Measurements from ENCODE around the gene SLC35F4. TPM values are rescaled to one million over a fixed set of nuclear protein-coding genes. Genes with fewer than 3 reads are reported as not detected.
"Not testable (repeated sequence)": the region's sequence is repeated elsewhere in the genome, so short reads cannot be mapped to it uniquely, and the experiment has no call there.

The SLC35F4 gene
- total RNA-seq, 2 experiments from 2014 or later = not detected

DNA sequence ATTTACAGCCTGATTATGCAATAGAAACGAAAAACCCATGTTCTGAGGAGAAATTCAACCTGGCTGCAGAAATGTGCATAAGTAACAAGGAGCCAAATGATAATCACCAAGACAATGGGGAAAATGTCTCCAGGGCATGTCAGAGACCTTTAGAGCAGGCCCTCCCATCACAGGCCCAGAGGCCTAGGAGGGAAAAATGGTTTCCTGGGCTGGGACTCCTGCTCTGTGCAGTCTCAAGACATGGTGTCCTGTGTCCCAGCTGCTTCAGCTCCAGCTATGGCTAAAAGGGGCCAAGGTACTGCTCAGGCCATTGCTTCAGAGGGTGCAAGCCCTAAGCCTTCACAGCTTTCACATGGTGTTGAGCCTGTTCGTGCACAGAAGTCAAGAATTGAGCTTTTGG lies 156.0 kb downstream of the SLC35F4 start:
- Mint-ChIP-seq H3K4me3 (no peak overlapping the region), H3K4me1 (ENCODE audit: low read depth) (no peaks in the 10 kb centered on the region), H3K27ac (no peak overlapping the region), H3K27me3 (no peaks in the 10 kb centered on the region), H3K9me3 (peaks cover 13% of the 10 kb centered on the region), H3K36me3 (ENCODE audit: low read depth) (no peaks in the 10 kb centered on the region)
- H3K4me1 ChIP-seq (ENCODE audit: insufficient read depth, low read length) = no peaks in the 10 kb centered on the region
- ATAC-seq (ENCODE audit: poor library complexity) = no peak
- no peak for DNase-seq
- CTCF ChIA-PET = no interaction called here
- POLR2A ChIA-PET = no interaction called here
- TF ChIP-seq CTCF (IDR thresholded peaks at IDR 0.05) = no peak
- no peak overlapping the region for H3K27ac ChIP-seq (ENCODE audit: low read depth in 1 of 2, low read length in 2 of 2)
- peaks cover 10 to 16% of the 10 kb centered on the region in 2 experiments for H3K9me3 ChIP-seq (ENCODE audit: control insufficient read depth in 1 of 2, insufficient read depth in 1 of 2, low read length in 2 of 2)
- intact Hi-C loops (cut with DNase I, micrococcal nuclease) = no loop called here
- H3K27me3 ChIP-seq (ENCODE audit: control insufficient read depth in 1 of 2, insufficient read depth in 2 of 2, low read length in 2 of 2) = no peaks in the 10 kb centered on the region
- no peak overlapping the region for H3K4me3 ChIP-seq (ENCODE audit: low read length)
- H3K36me3 ChIP-seq (ENCODE audit: insufficient read depth, low read length) = no peaks in the 10 kb centered on the region

GRCh38 chr14:57709086-57709485 lies 156.8 kb downstream of the SLC35F4 start:
- H3K27ac ChIP-seq (ENCODE audit: low read depth in 1 of 2, low read length in 2 of 2); CTCF ChIA-PET; H3K4me3 Mint-ChIP-seq; H3K36me3 Mint-ChIP-seq (ENCODE audit: low read depth); H3K4me1 ChIP-seq (ENCODE audit: insufficient read depth, low read length); intact Hi-C loops (cut with DNase I, micrococcal nuclease); H3K27me3 ChIP-seq (ENCODE audit: control insufficient read depth in 1 of 2, insufficient read depth in 2 of 2, low read length in 2 of 2); ATAC-seq (ENCODE audit: poor library complexity); H3K4me3 ChIP-seq (ENCODE audit: low read length); H3K4me1 Mint-ChIP-seq (ENCODE audit: low read depth); POLR2A ChIA-PET; H3K36me3 ChIP-seq (ENCODE audit: insufficient read depth, low read length); H3K27ac Mint-ChIP-seq; DNase-seq; H3K27me3 Mint-ChIP-seq: not testable (repeated sequence)
- peaks cover 10 to 16% of the 10 kb centered on the region in 2 experiments for H3K9me3 ChIP-seq (ENCODE audit: control insufficient read depth in 1 of 2, insufficient read depth in 1 of 2, low read length in 2 of 2)
- peaks cover 13% of the 10 kb centered on the region for H3K9me3 Mint-ChIP-seq

DNA sequence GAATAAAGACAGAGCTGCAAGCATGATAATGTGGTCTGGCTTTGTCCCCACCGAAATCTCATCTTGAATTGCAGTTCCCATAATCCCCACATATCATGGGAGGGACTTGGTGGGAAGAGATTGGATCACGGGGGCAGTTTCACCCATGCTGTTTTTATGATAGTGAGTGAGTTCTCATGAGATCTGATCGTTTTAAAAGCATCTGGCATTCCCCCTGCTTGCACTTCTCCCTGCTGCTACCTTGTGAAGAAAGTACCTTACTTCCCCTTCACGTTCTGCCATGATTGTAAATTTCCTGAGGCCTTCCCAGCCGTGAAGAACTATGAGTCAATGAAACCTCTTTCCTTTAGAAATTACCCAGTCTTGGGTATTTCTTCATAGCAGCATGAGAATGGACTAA lies 158.7 kb downstream of the SLC35F4 start:
- Histone ChIP-seq H3K27me3 (ENCODE audit: control insufficient read depth in 1 of 2, insufficient read depth in 2 of 2, low read length in 2 of 2) (no peaks in the 10 kb centered on the region), H3K4me3 (ENCODE audit: low read length) (no peak overlapping the region), H3K27ac (ENCODE audit: low read depth in 1 of 2, low read length in 2 of 2) (no peak overlapping the region), H3K4me1 (ENCODE audit: insufficient read depth, low read length) (no peaks in the 10 kb centered on the region), H3K9me3 (ENCODE audit: control insufficient read depth in 1 of 2, insufficient read depth in 1 of 2, low read length in 2 of 2) (peaks cover 10 to 16% of the 10 kb centered on the region in 2 experiments), H3K36me3 (ENCODE audit: insufficient read depth, low read length) (no peaks in the 10 kb centered on the region)
- DNase-seq (no peak), ATAC-seq (ENCODE audit: poor library complexity) (no peak)
- POLR2A ChIA-PET = no interaction called here
- Mint-ChIP-seq H3K4me3 (no peak overlapping the region), H3K27me3 (no peaks in the 10 kb centered on the region), H3K27ac (no peak overlapping the region), H3K4me1 (ENCODE audit: low read depth) (no peaks in the 10 kb centered on the region), H3K9me3 (peaks cover 13% of the 10 kb centered on the region), H3K36me3 (ENCODE audit: low read depth) (no peaks in the 10 kb centered on the region)
- no peak for TF ChIP-seq CTCF (IDR thresholded peaks at IDR 0.05)
- intact Hi-C loops (cut with DNase I, micrococcal nuclease) = no loop called here
- CTCF ChIA-PET = no interaction called here

DNA sequence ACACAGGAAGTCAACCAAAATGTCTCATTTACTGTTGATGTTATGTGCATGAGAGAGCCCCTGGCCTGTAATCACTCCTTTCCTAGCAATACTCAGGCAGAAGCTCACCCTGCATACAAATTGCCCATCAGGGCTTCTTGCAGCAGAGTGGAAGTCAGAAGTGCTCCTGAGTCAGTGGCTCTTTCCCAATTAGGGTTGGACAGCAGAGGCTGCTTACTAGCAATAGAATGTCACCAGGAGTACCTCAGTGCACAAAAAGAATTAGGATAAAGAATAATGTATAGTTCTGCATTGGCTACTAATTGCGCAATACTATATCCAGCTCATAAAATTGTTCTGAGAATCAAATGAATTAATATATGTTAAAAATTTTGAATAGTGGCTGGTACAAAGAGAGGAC lies 161.1 kb downstream of the SLC35F4 start:
- no peak for TF ChIP-seq CTCF (IDR thresholded peaks at IDR 0.05)
- H3K9me3 Mint-ChIP-seq = peaks cover 11% of the 10 kb centered on the region
- intact Hi-C loops (cut with DNase I, micrococcal nuclease) = no loop called here
- ChIA-PET POLR2A (no interaction called here), CTCF (no interaction called here)
- Histone ChIP-seq H3K27ac (ENCODE audit: low read depth in 1 of 2, low read length in 2 of 2) (no peak overlapping the region), H3K9me3 (ENCODE audit: control insufficient read depth in 1 of 2, insufficient read depth in 1 of 2, low read length in 2 of 2) (peaks cover 2 to 8% of the 10 kb centered on the region in 2 experiments), H3K4me3 (ENCODE audit: low read length) (no peak overlapping the region), H3K27me3 (ENCODE audit: control insufficient read depth in 1 of 2, insufficient read depth in 2 of 2, low read length in 2 of 2) (no peaks in the 10 kb centered on the region), H3K36me3 (ENCODE audit: insufficient read depth, low read length) (no peaks in the 10 kb centered on the region), H3K4me1 (ENCODE audit: insufficient read depth, low read length) (no peaks in the 10 kb centered on the region)
- ATAC-seq (ENCODE audit: poor library complexity) (no peak), DNase-seq (no peak)
- no peak overlapping the region for H3K4me3 Mint-ChIP-seq
- no peaks in the 10 kb centered on the region for H3K27me3 Mint-ChIP-seq
- no peaks in the 10 kb centered on the region for H3K36me3 Mint-ChIP-seq (ENCODE audit: low read depth)
- no peak overlapping the region for H3K27ac Mint-ChIP-seq
- no peaks in the 10 kb centered on the region for H3K4me1 Mint-ChIP-seq (ENCODE audit: low read depth)
